GM23338 (cell line): ENCODE results near the gene PAQR6. TPM values are rescaled to one million over a fixed set of nuclear protein-coding genes. Genes with fewer than 3 reads are reported as not detected.

Source experiments
- ATAC-seq: fragments of 200-7000 bp; cut with Tn5 transposase; 3 replicates; pipeline ENCODE4 v1.9.1; 2020
- DNase-seq: peaks from one replicate; pipeline ENCODE4 v3.0.0-alpha.2; 2015; ENCODE audit warnings: low spot score
- H2AFZ ChIP-seq: fragments of 200-600 bp; sonication (generic); 2 replicates; pipeline ENCODE4 v1.8.0; 2016; ENCODE audit warnings: antibody characterized with exemption, mild to moderate bottlenecking, moderate library complexity
- H3F3A ChIP-seq: fragments of 200-600 bp; sonication (generic); replicated peaks from 2 replicates; pipeline ENCODE4 v1.8.0; 2017; ENCODE audit warnings: antibody characterized with exemption, mixed run types, low read depth
- H3K27ac ChIP-seq: fragments of 200-600 bp; sonication (generic); 2 replicates; pipeline ENCODE4 v1.6.1; 2016; ENCODE audit warnings: low read depth
- H3K27me3 ChIP-seq: fragments of 200-600 bp; sonication (generic); 2 replicates; pipeline ENCODE4 v1.8.0; 2016; ENCODE audit warnings: mild to moderate bottlenecking, mixed run types, moderate library complexity; ENCODE audit not compliant: insufficient read depth
- H3K36me3 ChIP-seq: fragments of 200-600 bp; sonication (generic); 2 replicates; pipeline ENCODE4 v1.8.0; 2016; ENCODE audit warnings: mild to moderate bottlenecking; ENCODE audit not compliant: insufficient read depth
- H3K4me1 ChIP-seq: fragments of 200-600 bp; sonication (generic); 2 replicates; pipeline ENCODE4 v1.8.0; 2016; ENCODE audit warnings: mild to moderate bottlenecking, moderate library complexity; ENCODE audit not compliant: insufficient read depth
- H3K4me2 ChIP-seq: fragments of 200-600 bp; sonication (generic); 2 replicates; pipeline ENCODE4 v1.7.1; 2017; ENCODE audit warnings: mixed run types
- H3K4me3 ChIP-seq: fragments of 200-600 bp; sonication (generic); 2 replicates; pipeline ENCODE4 v1.6.1; 2016; ENCODE audit warnings: mixed run types
- H3K79me2 ChIP-seq: fragments of 200-600 bp; sonication (generic); replicated peaks from 2 replicates; pipeline ENCODE4 v1.8.0; 2017; ENCODE audit warnings: mild to moderate bottlenecking; ENCODE audit not compliant: insufficient read depth
- H3K9me2 ChIP-seq: fragments of 200-600 bp; sonication (generic); 2 replicates; pipeline ENCODE4 v1.8.0; 2017; ENCODE audit not compliant: insufficient read depth
- H4K20me1 ChIP-seq: fragments of 200-600 bp; sonication (generic); replicated peaks from 2 replicates; pipeline ENCODE4 v1.8.0; 2017; ENCODE audit warnings: mild to moderate bottlenecking; ENCODE audit not compliant: insufficient read depth
- H3K27ac Mint-ChIP-seq: 2 replicates; pipeline ENCODE4 v1.8.0; 2020; ENCODE audit warnings: inconsistent platforms, mild to moderate bottlenecking, moderate library complexity, mixed read lengths
- H3K27me3 Mint-ChIP-seq: 3 replicates; pipeline ENCODE4 v1.8.0; 2022; ENCODE audit warnings: low read depth, mild to moderate bottlenecking, moderate library complexity, mixed read lengths, inconsistent platforms; ENCODE audit not compliant: insufficient read depth, poor library complexity
- H3K36me3 Mint-ChIP-seq: 3 replicates; pipeline ENCODE4 v1.8.0; 2021; ENCODE audit warnings: low read depth, mild to moderate bottlenecking, inconsistent platforms, moderate library complexity, mixed read lengths
- H3K4me1 Mint-ChIP-seq: 3 replicates; pipeline ENCODE4 v1.8.0; 2020; ENCODE audit warnings: mild to moderate bottlenecking, inconsistent platforms, mixed read lengths
- H3K4me3 Mint-ChIP-seq: 3 replicates; pipeline ENCODE4 v1.8.0; 2021; ENCODE audit warnings: moderate library complexity, mild to moderate bottlenecking, inconsistent platforms, mixed read lengths
- H3K9me3 Mint-ChIP-seq: 3 replicates; pipeline ENCODE4 v1.8.0; 2020; ENCODE audit warnings: moderate library complexity, mild to moderate bottlenecking, inconsistent platforms, mixed read lengths
- ETS1 ChIP-seq: IDR thresholded peaks from 2 replicates; pipeline ENCODE4 v1.6.1; 2016; ENCODE audit warnings: antibody characterized with exemption
- EZH2 ChIP-seq: fragments of 200-600 bp; sonication (generic); IDR thresholded peaks from one replicate; pipeline ENCODE4 v1.8.0; 2017; ENCODE audit warnings: antibody characterized with exemption, mild to moderate bottlenecking, low read depth; ENCODE audit not compliant: unreplicated experiment
- EZH2phosphoT487 ChIP-seq: fragments of 200-600 bp; sonication (generic); IDR thresholded peaks from one replicate; pipeline ENCODE4 v1.8.1; 2018; ENCODE audit warnings: antibody characterized with exemption; ENCODE audit not compliant: unreplicated experiment
- JUNB ChIP-seq: IDR thresholded peaks from one replicate; pipeline ENCODE4 v1.6.1; 2016; ENCODE audit warnings: antibody characterized with exemption; ENCODE audit not compliant: unreplicated experiment
- NANOG ChIP-seq: IDR thresholded peaks from 2 replicates; pipeline ENCODE4 v1.6.1; 2016; ENCODE audit warnings: antibody characterized with exemption, borderline replicate concordance
- ZNF462 ChIP-seq: fragments of 250-450 bp; sonication (Bioruptor Pico); IDR thresholded peaks from 2 replicates; pipeline ENCODE4 v1.5.0; 2020; ENCODE audit warnings: mild to moderate bottlenecking, moderate library complexity
- polyA plus RNA-seq: library from polyadenylated mRNA; unstranded; fragments of >200 nt; fragmentation: Nextera tagmentation; extraction: Ambion mirVana; gene quantifications from 2 replicates; pipeline ENCODE4 v1.2.1, GENCODE V29; 2016
- total RNA-seq: library from RNA; depleted of rRNA; stranded (reverse); fragments of >200 nt; shearing (Covaris generic); gene quantifications from 2 replicates; pipeline ENCODE4 v1.2.3, GENCODE V29; 2014

Gene PAQR6
- total and polyA plus RNA-seq, 2 experiments from 2014 or later, result 2.4 to 4.2 TPM

- H3K4me2 ChIP-seq, result no peak overlapping the region
- no peaks in the 10 kb centered on the region for H3K27me3 ChIP-seq
- H3K9me2 ChIP-seq, result no peaks in the 10 kb centered on the region
- Mint-ChIP-seq H3K27me3 (peaks cover 14% of the 10 kb centered on the region), H3K9me3 (no peaks in the 10 kb centered on the region), H3K36me3 (peaks cover 50% of the 10 kb centered on the region), H3K27ac (no peak overlapping the region), H3K4me3 (no peak overlapping the region), H3K4me1 (no peaks in the 10 kb centered on the region)
- H3K36me3 ChIP-seq, result peaks cover 12% of the 10 kb centered on the region
- no peaks in the 10 kb centered on the region for H3K79me2 ChIP-seq
- 0 out of 2 replicates have a peak, but pooled peaks cover 7% of the 10 kb centered on the region for H3F3A ChIP-seq
- no peaks in the 10 kb centered on the region for H4K20me1 ChIP-seq
- H3K4me3 ChIP-seq, result no peak overlapping the region
- no peak for TF ChIP-seq JUNB
- DNase-seq (no peak), ATAC-seq (no peak)
- H2AFZ ChIP-seq, result no peak overlapping the region
- no peak overlapping the region for H3K27ac ChIP-seq
- H3K4me1 ChIP-seq, result no peaks in the 10 kb centered on the region
Observed at GRCh38 chr1:156236164-156236563, 11.7 kb downstream of the PAQR6 start.

- no peak overlapping the region for H3K4me3 Mint-ChIP-seq
- no peak for DNase-seq
- no peaks in the 10 kb centered on the region for H3K4me1 ChIP-seq
- H3K4me1 Mint-ChIP-seq, result no peaks in the 10 kb centered on the region
- no peak overlapping the region for H3K4me2 ChIP-seq
- no peak overlapping the region for H3K4me3 ChIP-seq
- H3F3A ChIP-seq, result peaks cover 12% of the 10 kb centered on the region; the same call in 1 of the 2 replicates
- no peaks in the 10 kb centered on the region for H3K27me3 ChIP-seq
- H3K79me2 ChIP-seq, result no peaks in the 10 kb centered on the region
- H3K27ac ChIP-seq, result no peak overlapping the region
- H2AFZ ChIP-seq, result no peak overlapping the region
- peaks cover 12% of the 10 kb centered on the region for H3K36me3 ChIP-seq
- H3K9me3 Mint-ChIP-seq, result no peaks in the 10 kb centered on the region
- peaks cover 42% of the 10 kb centered on the region for H3K36me3 Mint-ChIP-seq
- H4K20me1 ChIP-seq, result no peaks in the 10 kb centered on the region
- peaks cover 8% of the 10 kb centered on the region for H3K27me3 Mint-ChIP-seq
- H3K9me2 ChIP-seq, result no peaks in the 10 kb centered on the region
- TF ChIP-seq EZH2, result no peak
- TF ChIP-seq ETS1, result no peak
- TF ChIP-seq EZH2phosphoT487, result no peak
- no peak for TF ChIP-seq ZNF462 (CRISPR knock-in tag)
- no peak for TF ChIP-seq NANOG
- no peak for ATAC-seq
- H3K27ac Mint-ChIP-seq, result no peak overlapping the region
Observed at GRCh38 chr1:156233426-156234127, 14.3 kb downstream of the PAQR6 start.
